Measurements from ENCODE around the gene PTPRO.
A peak's percentile ranks its signal among the peaks of the same experiment; 100 is the strongest.

PTPRO gene

DNA sequence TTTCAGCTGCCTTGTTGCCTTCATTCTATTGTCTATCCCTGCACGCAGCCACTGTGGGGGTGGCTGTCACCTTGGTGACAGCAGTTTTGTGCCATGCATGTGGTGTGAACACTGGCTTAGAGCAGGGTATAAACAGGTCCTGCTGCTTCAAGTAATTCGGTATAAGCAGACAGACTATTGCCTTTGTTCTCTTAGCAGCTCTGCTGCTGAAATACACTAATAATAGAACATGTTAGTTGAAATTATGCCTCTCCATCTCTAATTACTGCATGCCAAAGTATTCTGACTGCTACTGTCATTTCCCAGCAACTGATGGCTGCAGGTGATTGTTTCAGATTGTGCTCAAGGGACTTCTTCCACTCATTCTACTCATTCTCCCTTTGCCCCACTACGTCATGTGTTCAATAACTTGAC is 34.6 kb downstream of the PTPRO start:
- H3K4me3 ChIP-seq (ENCODE audit: low read depth, low read length): no peak overlapping the region
- TF ChIP-seq, protein P1, sequence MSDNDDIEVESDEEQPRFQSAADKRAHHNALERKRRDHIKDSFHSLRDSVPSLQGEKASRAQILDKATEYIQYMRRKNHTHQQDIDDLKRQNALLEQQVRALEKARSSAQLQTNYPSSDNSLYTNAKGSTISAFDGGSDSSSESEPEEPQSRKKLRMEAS (IDR thresholded peaks at IDR 0.05; ENCODE audit: low read depth, low read length): no peak
- TF ChIP-seq POLR2A (IDR thresholded peaks at IDR 0.05; ENCODE audit: extremely low read depth, insufficient read length) (no peak), MYC (IDR thresholded peaks at IDR 0.05; ENCODE audit: low read depth, low read length) (no peak)
- TF ChIP-seq, protein P2, sequence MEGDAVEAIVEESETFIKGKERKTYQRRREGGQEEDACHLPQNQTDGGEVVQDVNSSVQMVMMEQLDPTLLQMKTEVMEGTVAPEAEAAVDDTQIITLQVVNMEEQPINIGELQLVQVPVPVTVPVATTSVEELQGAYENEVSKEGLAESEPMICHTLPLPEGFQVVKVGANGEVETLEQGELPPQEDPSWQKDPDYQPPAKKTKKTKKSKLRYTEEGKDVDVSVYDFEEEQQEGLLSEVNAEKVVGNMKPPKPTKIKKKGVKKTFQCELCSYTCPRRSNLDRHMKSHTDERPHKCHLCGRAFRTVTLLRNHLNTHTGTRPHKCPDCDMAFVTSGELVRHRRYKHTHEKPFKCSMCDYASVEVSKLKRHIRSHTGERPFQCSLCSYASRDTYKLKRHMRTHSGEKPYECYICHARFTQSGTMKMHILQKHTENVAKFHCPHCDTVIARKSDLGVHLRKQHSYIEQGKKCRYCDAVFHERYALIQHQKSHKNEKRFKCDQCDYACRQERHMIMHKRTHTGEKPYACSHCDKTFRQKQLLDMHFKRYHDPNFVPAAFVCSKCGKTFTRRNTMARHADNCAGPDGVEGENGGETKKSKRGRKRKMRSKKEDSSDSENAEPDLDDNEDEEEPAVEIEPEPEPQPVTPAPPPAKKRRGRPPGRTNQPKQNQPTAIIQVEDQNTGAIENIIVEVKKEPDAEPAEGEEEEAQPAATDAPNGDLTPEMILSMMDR (IDR thresholded peaks at IDR 0.05; ENCODE audit: low read depth, low read length): no peak
- DNase-seq (ENCODE audit: low read depth): no peak

DNA sequence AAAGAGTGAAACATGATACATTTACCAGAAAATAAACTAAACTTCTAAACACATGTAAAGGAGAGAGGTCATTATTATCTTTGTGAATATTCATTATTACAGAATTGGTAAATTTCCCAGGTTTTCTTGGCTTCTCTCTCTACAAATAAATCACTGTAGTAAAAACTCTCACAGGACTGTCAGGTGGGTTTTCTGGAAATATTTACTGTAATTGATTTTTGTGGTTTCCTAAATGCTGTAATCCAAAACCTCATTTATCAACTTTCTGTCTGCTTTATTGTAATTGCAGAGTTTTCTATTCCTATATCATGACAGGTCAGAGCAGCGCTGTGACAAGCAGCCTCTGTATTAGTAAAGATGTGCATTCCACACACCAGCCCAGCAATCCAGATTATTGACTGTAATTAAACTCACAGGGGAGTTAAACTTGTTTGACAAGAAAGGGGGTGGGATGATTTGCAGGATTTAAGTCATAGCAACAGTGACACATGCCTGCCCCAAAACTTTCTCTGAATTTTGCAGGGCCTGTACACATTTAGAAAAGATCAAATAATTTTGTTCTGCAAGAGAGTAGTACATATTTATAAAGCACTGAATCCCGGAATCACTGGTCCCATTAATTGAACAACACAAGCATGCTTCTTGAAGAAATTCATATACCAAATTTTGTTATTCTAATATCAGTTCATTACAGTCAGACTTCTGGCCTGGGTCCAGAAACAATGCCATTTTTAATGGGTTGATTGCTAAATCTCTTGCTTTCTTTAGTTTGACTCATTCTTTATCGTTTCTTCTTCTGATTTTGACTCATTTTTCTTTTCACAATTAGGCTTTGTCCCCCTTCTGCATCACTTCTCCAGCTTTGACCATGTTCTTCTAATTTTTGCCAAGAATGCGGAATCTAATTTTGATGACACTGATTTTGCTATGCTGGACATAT is 42.2 kb downstream of the PTPRO start:
- TF ChIP-seq, protein P2 (IDR thresholded peaks at IDR 0.05; ENCODE audit: low read depth, low read length): no peak
- TF ChIP-seq MYC (IDR thresholded peaks at IDR 0.05; ENCODE audit: low read depth, low read length): no peak
- no peak for TF ChIP-seq POLR2A (IDR thresholded peaks at IDR 0.05; ENCODE audit: extremely low read depth, insufficient read length)
- TF ChIP-seq, protein P1 (IDR thresholded peaks at IDR 0.05; ENCODE audit: low read depth, low read length): no peak
- DNase-seq (ENCODE audit: low read depth): no peak

DNA sequence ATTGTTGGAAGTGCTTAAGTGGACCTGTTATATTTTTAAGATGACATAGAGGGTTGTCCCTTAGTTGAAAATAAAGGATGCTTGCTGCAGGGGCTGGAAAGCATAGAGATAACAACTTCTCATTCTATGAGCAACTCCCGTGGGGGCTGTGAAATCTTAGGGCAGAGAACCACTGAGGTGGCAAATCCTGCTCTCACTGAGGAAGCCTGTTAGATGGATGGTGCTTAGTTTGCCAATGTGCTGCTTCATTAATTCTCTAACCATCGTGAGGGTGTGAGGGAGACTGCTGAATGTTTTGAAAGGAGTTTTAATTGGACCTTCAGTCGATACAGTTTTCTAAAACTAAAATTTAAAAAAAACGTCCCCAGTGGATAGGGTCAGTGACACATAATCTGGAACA is 46.5 kb downstream of the PTPRO start:
- peak; percentile 6 for DNase-seq (ENCODE audit: low read depth)
- TF ChIP-seq, protein P2 (IDR thresholded peaks at IDR 0.05; ENCODE audit: low read depth, low read length): no peak

More for the DNA sequence above, 42.2 kb downstream of the PTPRO start:
- H3K4me3 ChIP-seq (ENCODE audit: low read depth, low read length): no peak overlapping the region

DNA sequence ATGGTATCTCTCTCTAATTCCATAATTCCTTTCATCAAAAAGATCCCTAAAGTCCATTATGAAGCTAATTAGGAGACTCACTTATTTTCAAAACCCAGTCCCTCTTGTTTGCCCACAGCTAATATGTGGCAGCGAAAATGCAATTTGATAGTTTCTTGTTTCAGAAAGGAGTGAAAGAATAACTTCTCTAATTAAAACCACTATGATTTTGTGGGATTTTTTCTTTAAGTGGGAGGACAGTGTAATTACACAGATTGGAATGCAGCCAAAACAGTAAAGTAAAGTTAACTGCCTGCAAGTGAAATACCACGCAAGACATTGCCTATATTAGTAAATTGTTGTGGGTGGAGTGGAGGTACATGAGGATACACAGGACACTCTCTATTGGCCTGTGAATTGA is 50.0 kb downstream of the PTPRO start:
- no peak for TF ChIP-seq POLR2A (IDR thresholded peaks at IDR 0.05; ENCODE audit: extremely low read depth, insufficient read length)
- TF ChIP-seq MYC (IDR thresholded peaks at IDR 0.05; ENCODE audit: low read depth, low read length): no peak
- TF ChIP-seq, protein P2 (IDR thresholded peaks at IDR 0.05; ENCODE audit: low read depth, low read length): no peak
- TF ChIP-seq, protein P1 (IDR thresholded peaks at IDR 0.05; ENCODE audit: low read depth, low read length): no peak
- DNase-seq (ENCODE audit: low read depth): no peak
- no peak overlapping the region for H3K4me3 ChIP-seq (ENCODE audit: low read depth, low read length)

More for the DNA sequence above, 46.5 kb downstream of the PTPRO start:
- H3K4me3 ChIP-seq (ENCODE audit: low read depth, low read length): no peak overlapping the region

DNA sequence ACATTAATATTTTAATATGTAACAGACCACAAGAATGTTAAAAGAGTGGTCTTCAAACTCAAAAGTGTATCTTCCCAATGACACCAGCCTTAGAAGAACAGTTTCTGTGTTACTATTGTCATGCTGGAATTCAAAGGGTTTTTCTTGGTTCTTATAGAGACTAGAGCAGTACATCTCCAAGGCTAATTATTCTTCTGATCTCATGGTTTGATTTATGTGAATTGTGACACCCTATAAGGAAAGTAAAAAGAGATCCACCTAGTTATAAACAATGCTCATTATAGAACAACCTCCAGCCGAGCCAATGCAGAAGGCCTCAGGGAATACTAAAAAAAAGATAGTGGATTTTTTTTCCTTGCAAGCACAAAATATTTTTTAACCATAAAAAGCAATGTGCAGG is 65.5 kb downstream of the PTPRO start:
- no peak overlapping the region for H3K4me3 ChIP-seq (ENCODE audit: low read depth, low read length)
- TF ChIP-seq POLR2A (IDR thresholded peaks at IDR 0.05; ENCODE audit: extremely low read depth, insufficient read length): no peak
- TF ChIP-seq, protein P2 (IDR thresholded peaks at IDR 0.05; ENCODE audit: low read depth, low read length): no peak
- TF ChIP-seq, protein P1 (IDR thresholded peaks at IDR 0.05; ENCODE audit: low read depth, low read length): no peak
- TF ChIP-seq MYC (IDR thresholded peaks at IDR 0.05; ENCODE audit: low read depth, low read length): no peak
- DNase-seq (ENCODE audit: low read depth): no peak

Measured in NB4 (cell line).